Colonic mucosa (tissue), 4 donors: ENCODE results near the gene BCLAF1. TPM values are rescaled to one million over a fixed set of nuclear protein-coding genes. Genes with fewer than 3 reads are reported as not detected.
"Not testable (repeated sequence)": the region's sequence is repeated elsewhere in the genome, so short reads cannot be mapped to it uniquely, and the experiment has no call there.

Source experiments
- DNase-seq: peaks from one replicate; pipeline ENCODE4 v3.0.0-alpha.2; 2020
- H3K27ac ChIP-seq: fragments of 200-600 bp; one replicate; pipeline ENCODE4 v1.8.0; 2021
- H3K27me3 ChIP-seq: fragments of 200-600 bp; one replicate; pipeline ENCODE4 v1.8.0; 2021
- H3K36me3 ChIP-seq: fragments of 200-600 bp; one replicate; pipeline ENCODE4 v1.8.0; 2021
- H3K4me1 ChIP-seq: fragments of 200-600 bp; one replicate; pipeline ENCODE4 v1.8.0; 2021; ENCODE audit warnings: mild to moderate bottlenecking
- H3K4me3 ChIP-seq: fragments of 200-600 bp; one replicate; pipeline ENCODE4 v1.8.0; 2021
- H3K9ac ChIP-seq, 2 donors: one replicate each; pipeline ENCODE4 v1.7.0; 2013; ENCODE audit warnings: control low read depth in 2 of 2, low read depth in 2 of 2, low read length in 2 of 2
- H3K9me3 ChIP-seq: fragments of 200-600 bp; one replicate; pipeline ENCODE4 v1.8.0; 2021
- intact Hi-C: fragments of 100-400 bp; cut with DNase I; formaldehyde crosslinking; loops from one replicate; pipeline ENCODE4 v1.14.1; 2022
- total RNA-seq, 2 donors: library from RNA; stranded (reverse); fragmentation: NEBNext Ultra II Directional in 1 of 2; extraction: Animal tissue kit (Norgen Biotek cat#: 25700) in 1 of 2; gene quantifications; one replicate each; pipeline ENCODE4 v1.2.1, GENCODE V29; 2021
- TF ChIP-seq, protein P1 (sequence below): fragments of 200-600 bp; IDR thresholded peaks from one replicate; pipeline ENCODE4 v1.8.0; 2022; ENCODE audit warnings: antibody characterized with exemption, mild to moderate bottlenecking
- donor health status: healthy.
- donor health status: DM: no; HTN: no; CAD: no.
- donor health status: DM: no; HTN: no; CAD: no.

The BCLAF1 gene
- total RNA-seq, 2 donors from 2014 or later: 127 to 143 TPM

- Histone ChIP-seq H3K9me3 (no peaks in the 10 kb centered on the region), H3K4me1 (no peaks in the 10 kb centered on the region), H3K27ac (no peak overlapping the region), H3K36me3 (no peaks in the 10 kb centered on the region), H3K4me3 (no peak overlapping the region), H3K27me3 (no peaks in the 10 kb centered on the region), H3K9ac (no peak overlapping the region)
- DNase-seq: no peak
- intact Hi-C loops: no loop called here
- TF ChIP-seq, protein P1, sequence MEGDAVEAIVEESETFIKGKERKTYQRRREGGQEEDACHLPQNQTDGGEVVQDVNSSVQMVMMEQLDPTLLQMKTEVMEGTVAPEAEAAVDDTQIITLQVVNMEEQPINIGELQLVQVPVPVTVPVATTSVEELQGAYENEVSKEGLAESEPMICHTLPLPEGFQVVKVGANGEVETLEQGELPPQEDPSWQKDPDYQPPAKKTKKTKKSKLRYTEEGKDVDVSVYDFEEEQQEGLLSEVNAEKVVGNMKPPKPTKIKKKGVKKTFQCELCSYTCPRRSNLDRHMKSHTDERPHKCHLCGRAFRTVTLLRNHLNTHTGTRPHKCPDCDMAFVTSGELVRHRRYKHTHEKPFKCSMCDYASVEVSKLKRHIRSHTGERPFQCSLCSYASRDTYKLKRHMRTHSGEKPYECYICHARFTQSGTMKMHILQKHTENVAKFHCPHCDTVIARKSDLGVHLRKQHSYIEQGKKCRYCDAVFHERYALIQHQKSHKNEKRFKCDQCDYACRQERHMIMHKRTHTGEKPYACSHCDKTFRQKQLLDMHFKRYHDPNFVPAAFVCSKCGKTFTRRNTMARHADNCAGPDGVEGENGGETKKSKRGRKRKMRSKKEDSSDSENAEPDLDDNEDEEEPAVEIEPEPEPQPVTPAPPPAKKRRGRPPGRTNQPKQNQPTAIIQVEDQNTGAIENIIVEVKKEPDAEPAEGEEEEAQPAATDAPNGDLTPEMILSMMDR: no peak
These were observed 19.5 kb upstream of the BCLAF1 start for GRCh38 chr6:136309171-136309570.

DNA sequence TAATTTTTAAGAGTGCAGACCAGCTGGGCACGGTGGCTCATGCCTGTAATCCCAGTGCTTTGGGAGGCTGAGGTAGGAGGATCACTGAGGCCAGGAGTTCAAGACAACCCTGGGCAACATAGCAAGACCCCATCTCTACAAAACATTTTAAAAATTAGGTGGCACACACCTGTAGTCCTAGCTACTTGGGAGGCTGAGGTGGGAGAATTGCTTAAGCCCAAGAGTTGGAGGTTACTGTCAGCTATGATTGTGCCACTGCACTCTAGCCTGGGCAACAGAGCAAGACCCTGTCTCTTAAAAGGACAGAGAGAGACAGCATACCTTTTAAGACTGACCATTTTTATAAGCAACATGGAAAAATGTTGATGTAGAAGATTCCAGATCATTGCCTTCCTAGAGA, 18.8 kb upstream of the BCLAF1 start:
- H3K36me3 ChIP-seq, H3K4me1 ChIP-seq, H3K27ac ChIP-seq, H3K4me3 ChIP-seq, DNase-seq, H3K27me3 ChIP-seq, H3K9ac ChIP-seq, intact Hi-C loops, H3K9me3 ChIP-seq: not testable (repeated sequence)

DNA sequence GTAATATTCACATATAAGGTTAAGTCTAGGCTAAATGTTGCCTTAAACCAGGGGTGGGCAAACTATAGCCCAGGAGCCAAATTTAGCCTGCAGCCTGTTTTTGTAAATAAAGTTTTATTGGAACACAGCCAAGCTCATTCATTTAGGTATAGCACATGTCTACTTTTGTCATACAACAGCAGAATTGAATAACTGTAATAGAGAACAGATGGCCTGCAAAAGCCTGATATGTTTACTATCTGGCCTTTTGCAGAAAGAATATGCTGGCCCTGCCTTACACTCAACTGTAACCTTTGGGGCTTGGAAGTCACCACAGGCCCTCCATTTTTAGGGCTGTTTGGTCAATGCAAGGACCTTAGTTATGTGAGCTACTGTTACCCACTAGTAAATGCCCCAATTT, 17.7 kb upstream of the BCLAF1 start:
- intact Hi-C loops: no loop called here
- Histone ChIP-seq H3K4me3 (no peak overlapping the region), H3K9me3 (no peaks in the 10 kb centered on the region), H3K4me1 (no peaks in the 10 kb centered on the region), H3K27me3 (no peaks in the 10 kb centered on the region), H3K27ac (no peak overlapping the region), H3K36me3 (no peaks in the 10 kb centered on the region), H3K9ac (no peak overlapping the region)
- TF ChIP-seq, protein P1: no peak
- no peak for DNase-seq

- Histone ChIP-seq H3K27me3 (no peaks in the 10 kb centered on the region), H3K4me3 (no peak overlapping the region), H3K9ac (no peak overlapping the region), H3K27ac (no peak overlapping the region), H3K9me3 (no peaks in the 10 kb centered on the region), H3K36me3 (no peaks in the 10 kb centered on the region), H3K4me1 (no peaks in the 10 kb centered on the region)
- TF ChIP-seq, protein P1: no peak
- intact Hi-C loops: no loop called here
- no peak for DNase-seq
These were observed 16.8 kb upstream of the BCLAF1 start for GRCh38 chr6:136306466-136306865.

DNA sequence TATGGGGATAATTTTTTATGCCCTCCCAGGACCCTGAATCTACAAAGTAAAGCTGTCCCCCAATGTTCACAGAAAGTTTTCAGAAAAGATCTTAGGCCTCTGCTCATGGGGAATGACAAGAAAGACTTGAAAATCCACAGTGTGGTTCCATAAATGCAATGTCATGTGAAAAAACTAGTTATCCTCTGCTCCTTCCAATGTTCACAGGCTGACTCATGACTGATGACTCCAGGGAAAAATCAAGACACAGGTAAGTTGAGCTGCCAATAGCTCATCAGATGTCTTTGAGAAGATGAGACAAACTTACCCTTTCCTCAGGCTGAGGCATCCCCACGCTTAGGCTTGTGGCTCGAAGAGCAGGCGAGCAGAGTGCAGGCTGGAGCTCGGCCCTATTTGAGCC, 14.8 kb upstream of the BCLAF1 start:
- Histone ChIP-seq H3K4me3 (no peak overlapping the region), H3K36me3 (no peaks in the 10 kb centered on the region), H3K27ac (no peak overlapping the region), H3K27me3 (no peaks in the 10 kb centered on the region), H3K4me1 (no peaks in the 10 kb centered on the region), H3K9me3 (no peaks in the 10 kb centered on the region), H3K9ac (no peak overlapping the region)
- intact Hi-C loops: no loop called here
- TF ChIP-seq, protein P1: no peak
- DNase-seq: no peak

DNA sequence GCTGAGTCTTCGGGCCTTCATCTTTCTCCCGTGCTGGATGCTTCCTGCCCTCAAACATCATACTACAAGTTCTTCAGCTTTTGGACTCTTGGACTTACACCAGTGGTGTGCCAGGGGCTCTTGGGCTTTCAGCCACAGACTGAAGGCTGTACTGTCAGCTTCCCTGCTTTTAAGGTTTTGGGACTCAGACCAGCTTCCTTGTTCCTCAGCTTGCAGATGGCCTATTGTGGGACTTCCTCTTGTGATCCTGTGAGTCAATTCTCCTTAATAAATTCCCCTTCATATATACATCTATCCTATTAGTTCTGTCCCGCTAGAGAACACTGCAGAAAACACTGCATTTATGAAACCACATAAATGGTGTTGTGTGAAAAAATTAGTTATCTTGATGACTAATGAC, 13.9 kb upstream of the BCLAF1 start:
- H3K27ac ChIP-seq: no peak overlapping the region
- intact Hi-C loops: no loop called here
- H3K4me1 ChIP-seq: no peaks in the 10 kb centered on the region
- no peak overlapping the region for H3K4me3 ChIP-seq
- no peak for DNase-seq
- H3K9ac ChIP-seq: no peak overlapping the region
- H3K36me3 ChIP-seq: no peaks in the 10 kb centered on the region
- H3K27me3 ChIP-seq: no peaks in the 10 kb centered on the region
- no peaks in the 10 kb centered on the region for H3K9me3 ChIP-seq
- TF ChIP-seq, protein P1: no peak
